Vagina (tissue), 2 donors: ENCODE data around the gene RBM44.

ENCODE experiments used
- POLR2A ChIP-seq, 2 donors: fragments of 450-650 bp; IDR thresholded peaks; one replicate each; pipeline ENCODE4 v1.6.1; 2017; ENCODE audit warnings: antibody characterized with exemption in 2 of 2, mild to moderate bottlenecking in 2 of 2, moderate library complexity in 2 of 2
- TF ChIP-seq, protein P1 (sequence below), 3 experiments: fragments of 450-650 bp in 2 of 3; fragments of 200-600 bp in 1 of 3; sonication (generic) in 1 of 3; IDR thresholded peaks; one replicate each; pipeline ENCODE4 v1.5.1; 2017 to 2019; ENCODE audit warnings: antibody characterized with exemption in 3 of 3, mild to moderate bottlenecking in 2 of 3, moderate library complexity in 2 of 3

DNA sequence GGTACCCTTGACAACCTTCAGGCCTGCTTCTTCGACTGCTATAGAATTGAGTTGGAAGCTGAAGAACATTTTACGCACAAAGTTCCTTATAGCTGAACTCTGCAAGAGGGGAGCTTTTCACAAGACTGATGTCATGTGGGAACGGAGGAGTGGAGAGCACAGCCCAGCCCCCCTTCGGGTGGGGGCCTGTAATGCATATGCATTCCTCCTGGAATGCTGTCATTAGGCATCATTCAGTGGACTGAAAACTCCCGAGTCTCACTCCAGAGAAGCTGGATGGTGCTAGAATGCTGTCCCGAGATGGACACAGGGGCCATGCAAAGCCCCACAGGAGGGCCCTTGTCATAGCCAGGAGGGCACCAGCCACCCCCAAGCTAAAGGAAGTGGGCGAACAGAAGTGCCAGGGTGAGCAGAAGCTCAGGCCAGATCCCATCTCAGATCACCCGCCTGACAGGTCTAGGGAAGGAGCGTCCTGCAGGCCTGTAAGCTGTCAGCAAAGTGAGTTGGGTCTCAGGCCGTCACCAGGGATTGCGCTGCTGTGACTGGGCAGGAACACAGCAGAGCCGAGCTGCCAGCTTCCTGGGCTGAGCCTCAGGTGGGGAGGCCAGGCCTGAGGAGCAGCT lies 43.8 kb upstream of the RBM44 start:
- no peak for TF ChIP-seq POLR2A (IDR thresholded peaks at IDR 0.05)
- TF ChIP-seq, protein P1, sequence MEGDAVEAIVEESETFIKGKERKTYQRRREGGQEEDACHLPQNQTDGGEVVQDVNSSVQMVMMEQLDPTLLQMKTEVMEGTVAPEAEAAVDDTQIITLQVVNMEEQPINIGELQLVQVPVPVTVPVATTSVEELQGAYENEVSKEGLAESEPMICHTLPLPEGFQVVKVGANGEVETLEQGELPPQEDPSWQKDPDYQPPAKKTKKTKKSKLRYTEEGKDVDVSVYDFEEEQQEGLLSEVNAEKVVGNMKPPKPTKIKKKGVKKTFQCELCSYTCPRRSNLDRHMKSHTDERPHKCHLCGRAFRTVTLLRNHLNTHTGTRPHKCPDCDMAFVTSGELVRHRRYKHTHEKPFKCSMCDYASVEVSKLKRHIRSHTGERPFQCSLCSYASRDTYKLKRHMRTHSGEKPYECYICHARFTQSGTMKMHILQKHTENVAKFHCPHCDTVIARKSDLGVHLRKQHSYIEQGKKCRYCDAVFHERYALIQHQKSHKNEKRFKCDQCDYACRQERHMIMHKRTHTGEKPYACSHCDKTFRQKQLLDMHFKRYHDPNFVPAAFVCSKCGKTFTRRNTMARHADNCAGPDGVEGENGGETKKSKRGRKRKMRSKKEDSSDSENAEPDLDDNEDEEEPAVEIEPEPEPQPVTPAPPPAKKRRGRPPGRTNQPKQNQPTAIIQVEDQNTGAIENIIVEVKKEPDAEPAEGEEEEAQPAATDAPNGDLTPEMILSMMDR (IDR thresholded peaks at IDR 0.05): no peak
